Measurements from ENCODE around the gene ATP5F1C. TPM values are rescaled to one million over a fixed set of nuclear protein-coding genes. Genes with fewer than 3 reads are reported as not detected.

ATP5F1C gene
- total RNA-seq, 1 experiment from 2014 or later, result 288 TPM

DNA sequence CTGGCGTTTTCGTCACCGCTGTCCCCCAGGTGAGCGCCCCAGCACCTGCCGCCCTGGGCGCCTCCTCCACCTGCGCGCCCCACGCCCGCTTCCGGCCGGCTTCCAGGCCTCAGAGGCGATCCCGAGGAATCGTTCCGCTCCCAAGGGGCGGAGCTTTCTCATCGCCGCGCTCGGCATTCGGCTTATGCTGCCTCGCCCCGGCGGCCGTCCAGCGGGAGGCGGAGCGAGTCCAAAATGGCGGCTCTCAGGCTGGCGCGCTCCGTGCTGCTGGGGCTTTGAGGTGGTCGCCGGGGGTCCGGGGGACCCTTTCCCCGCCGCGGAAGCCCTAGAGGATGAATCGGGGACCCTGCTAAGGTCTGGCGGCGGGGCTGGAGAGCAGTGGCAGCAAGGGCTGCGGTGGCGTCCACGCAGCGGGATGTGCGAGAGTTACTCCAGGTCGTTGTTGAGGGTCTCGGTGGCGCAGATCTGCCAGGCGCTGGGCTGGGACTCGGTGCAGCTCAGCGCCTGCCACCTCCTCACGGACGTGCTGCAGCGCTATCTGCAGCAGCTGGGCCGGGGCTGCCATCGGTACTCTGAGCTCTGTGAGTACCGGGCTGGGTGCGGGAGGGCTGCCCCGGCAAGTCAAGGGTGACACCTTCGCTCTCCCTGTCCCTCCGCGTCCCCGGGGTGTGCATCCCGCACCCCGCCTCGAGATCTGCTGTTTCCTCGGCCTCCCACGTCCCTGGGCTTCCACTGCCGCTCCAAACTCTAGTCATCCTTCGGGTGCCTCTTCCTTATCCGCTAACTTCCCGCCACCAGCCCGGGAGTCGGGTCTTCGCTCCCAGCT, 30.5 kb downstream of the ATP5F1C start, which contains the start of gene TAF3 (continued):
- no peak for TF ChIP-seq ZNF532 (CRISPR knock-in tag; IDR thresholded peaks at IDR 0.05; ENCODE audit: borderline replicate concordance)
- 0 out of 2 replicates have a peak, but pooled peaks have one; percentile 67 for TF ChIP-seq TCF7 (CRISPR knock-in tag; IDR thresholded peaks at IDR 0.05; ENCODE audit: low read depth)
- TF ChIP-seq ZBTB21 (CRISPR knock-in tag; IDR thresholded peaks at IDR 0.05; ENCODE audit: borderline replicate concordance), result peak; percentile 55; the same call in 1 of the 2 replicates
- no peak for TF ChIP-seq EMX1 (CRISPR knock-in tag; IDR thresholded peaks at IDR 0.05)
- 0 out of 2 replicates have a peak, but pooled peaks have one; percentile 86 for TF ChIP-seq ZNF232 (CRISPR knock-in tag; IDR thresholded peaks at IDR 0.05)
- no peak for TF ChIP-seq ZNF263 (CRISPR knock-in tag; IDR thresholded peaks at IDR 0.05; ENCODE audit: low read depth)
- TF ChIP-seq, protein P1, sequence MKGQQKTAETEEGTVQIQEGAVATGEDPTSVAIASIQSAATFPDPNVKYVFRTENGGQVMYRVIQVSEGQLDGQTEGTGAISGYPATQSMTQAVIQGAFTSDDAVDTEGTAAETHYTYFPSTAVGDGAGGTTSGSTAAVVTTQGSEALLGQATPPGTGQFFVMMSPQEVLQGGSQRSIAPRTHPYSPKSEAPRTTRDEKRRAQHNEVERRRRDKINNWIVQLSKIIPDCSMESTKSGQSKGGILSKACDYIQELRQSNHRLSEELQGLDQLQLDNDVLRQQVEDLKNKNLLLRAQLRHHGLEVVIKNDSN (CRISPR knock-in tag; IDR thresholded peaks at IDR 0.05), result peak; percentile 53; the same call in 1 of the 2 replicates
- no peak for TF ChIP-seq ZNF219 (CRISPR knock-in tag; IDR thresholded peaks at IDR 0.05; ENCODE audit: borderline replicate concordance)
- no peak for TF ChIP-seq RORB (CRISPR knock-in tag; IDR thresholded peaks at IDR 0.05)
- TF ChIP-seq NR3C1 (CRISPR knock-in tag; conservative IDR thresholded peaks at IDR 0.05; ENCODE audit: low read depth), result no peak
- no peak for TF ChIP-seq ZNF425 (CRISPR knock-in tag; conservative IDR thresholded peaks at IDR 0.05)
- no peak for TF ChIP-seq ZNF317 (CRISPR knock-in tag; IDR thresholded peaks at IDR 0.05; ENCODE audit: borderline replicate concordance, low read depth)
- TF ChIP-seq NFE2L1 (CRISPR knock-in tag; IDR thresholded peaks at IDR 0.05), result peak; percentile 46; the same call in 1 of the 2 replicates
- TF ChIP-seq TP53 (CRISPR knock-in tag; IDR thresholded peaks at IDR 0.05), result peak; percentile 84; the same call in 1 of the 2 replicates
- no peak for TF ChIP-seq PRRX2 (CRISPR knock-in tag; IDR thresholded peaks at IDR 0.05)
- TF ChIP-seq, protein P2, sequence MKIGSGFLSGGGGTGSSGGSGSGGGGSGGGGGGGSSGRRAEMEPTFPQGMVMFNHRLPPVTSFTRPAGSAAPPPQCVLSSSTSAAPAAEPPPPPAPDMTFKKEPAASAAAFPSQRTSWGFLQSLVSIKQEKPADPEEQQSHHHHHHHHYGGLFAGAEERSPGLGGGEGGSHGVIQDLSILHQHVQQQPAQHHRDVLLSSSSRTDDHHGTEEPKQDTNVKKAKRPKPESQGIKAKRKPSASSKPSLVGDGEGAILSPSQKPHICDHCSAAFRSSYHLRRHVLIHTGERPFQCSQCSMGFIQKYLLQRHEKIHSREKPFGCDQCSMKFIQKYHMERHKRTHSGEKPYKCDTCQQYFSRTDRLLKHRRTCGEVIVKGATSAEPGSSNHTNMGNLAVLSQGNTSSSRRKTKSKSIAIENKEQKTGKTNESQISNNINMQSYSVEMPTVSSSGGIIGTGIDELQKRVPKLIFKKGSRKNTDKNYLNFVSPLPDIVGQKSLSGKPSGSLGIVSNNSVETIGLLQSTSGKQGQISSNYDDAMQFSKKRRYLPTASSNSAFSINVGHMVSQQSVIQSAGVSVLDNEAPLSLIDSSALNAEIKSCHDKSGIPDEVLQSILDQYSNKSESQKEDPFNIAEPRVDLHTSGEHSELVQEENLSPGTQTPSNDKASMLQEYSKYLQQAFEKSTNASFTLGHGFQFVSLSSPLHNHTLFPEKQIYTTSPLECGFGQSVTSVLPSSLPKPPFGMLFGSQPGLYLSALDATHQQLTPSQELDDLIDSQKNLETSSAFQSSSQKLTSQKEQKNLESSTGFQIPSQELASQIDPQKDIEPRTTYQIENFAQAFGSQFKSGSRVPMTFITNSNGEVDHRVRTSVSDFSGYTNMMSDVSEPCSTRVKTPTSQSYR (CRISPR knock-in tag; IDR thresholded peaks at IDR 0.05), result no peak
- TF ChIP-seq AR (CRISPR knock-in tag; IDR thresholded peaks at IDR 0.05), result no peak
- TF ChIP-seq SP1 (CRISPR knock-in tag; conservative IDR thresholded peaks at IDR 0.05), result peak; percentile 98
- peak; percentile 94 for TF ChIP-seq MAX (CRISPR knock-in tag; IDR thresholded peaks at IDR 0.05)
- no peak for TF ChIP-seq E2F1 (CRISPR knock-in tag; IDR thresholded peaks at IDR 0.05)
- TF ChIP-seq FOXK1 (CRISPR knock-in tag; IDR thresholded peaks at IDR 0.05), result peak; percentile 51; the same call in 1 of the 2 replicates
- no peak for TF ChIP-seq MXD4 (CRISPR knock-in tag; IDR thresholded peaks at IDR 0.05; ENCODE audit: borderline replicate concordance)

Measured in WTC11 (cell line).